Mammary epithelial cell (primary cell): ENCODE results near the gene DACT3.

Experiments used
- EZH2 ChIP-seq: IDR thresholded peaks from 2 replicates; pipeline ENCODE4 v1.6.1; 2012; ENCODE audit warnings: low read length, inconsistent platforms, borderline replicate concordance
- TF ChIP-seq, protein P1 (sequence below), 2 donors: IDR thresholded peaks in 1 of 2; conservative IDR thresholded peaks in 1 of 2; 2 replicates each; pipeline ENCODE4 v1.5.1; 2011 to 2012; ENCODE audit warnings: inconsistent platforms in 2 of 2, low read length in 2 of 2, mild to moderate bottlenecking in 2 of 2, control low read depth in 1 of 2, low read depth in 1 of 2; ENCODE audit not compliant: insufficient read depth in 1 of 2; ENCODE audit errors: extremely low read depth in 1 of 2

GRCh38 chr19:46599716-46600373 lies 61.1 kb downstream of the DACT3 start:
- TF ChIP-seq, protein P1, sequence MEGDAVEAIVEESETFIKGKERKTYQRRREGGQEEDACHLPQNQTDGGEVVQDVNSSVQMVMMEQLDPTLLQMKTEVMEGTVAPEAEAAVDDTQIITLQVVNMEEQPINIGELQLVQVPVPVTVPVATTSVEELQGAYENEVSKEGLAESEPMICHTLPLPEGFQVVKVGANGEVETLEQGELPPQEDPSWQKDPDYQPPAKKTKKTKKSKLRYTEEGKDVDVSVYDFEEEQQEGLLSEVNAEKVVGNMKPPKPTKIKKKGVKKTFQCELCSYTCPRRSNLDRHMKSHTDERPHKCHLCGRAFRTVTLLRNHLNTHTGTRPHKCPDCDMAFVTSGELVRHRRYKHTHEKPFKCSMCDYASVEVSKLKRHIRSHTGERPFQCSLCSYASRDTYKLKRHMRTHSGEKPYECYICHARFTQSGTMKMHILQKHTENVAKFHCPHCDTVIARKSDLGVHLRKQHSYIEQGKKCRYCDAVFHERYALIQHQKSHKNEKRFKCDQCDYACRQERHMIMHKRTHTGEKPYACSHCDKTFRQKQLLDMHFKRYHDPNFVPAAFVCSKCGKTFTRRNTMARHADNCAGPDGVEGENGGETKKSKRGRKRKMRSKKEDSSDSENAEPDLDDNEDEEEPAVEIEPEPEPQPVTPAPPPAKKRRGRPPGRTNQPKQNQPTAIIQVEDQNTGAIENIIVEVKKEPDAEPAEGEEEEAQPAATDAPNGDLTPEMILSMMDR (conservative IDR thresholded peaks at IDR 0.05 in 1 of 2, IDR thresholded peaks at IDR 0.05 in 1 of 2; ENCODE audit: extremely low read depth in 1 of 2, insufficient read depth in 1 of 2, low read depth in 1 of 2, low read length in 2 of 2): no peak
- TF ChIP-seq EZH2: no peak
